ENCODE data around the gene SEPTIN5. TPM values are rescaled to one million over a fixed set of nuclear protein-coding genes. Genes with fewer than 3 reads are reported as not detected.

The SEPTIN5 gene
- total RNA-seq, 1 experiment from 2014 or later = 22.4 TPM

GRCh38 chr22:19739911-19740449, 25.7 kb downstream of the SEPTIN5 start (continued):
- TF ChIP-seq CREB1 (CRISPR knock-in tag; IDR thresholded peaks at IDR 0.05) (no peak), PRRX2 (CRISPR knock-in tag; IDR thresholded peaks at IDR 0.05) (no peak), NR3C1 (CRISPR knock-in tag; conservative IDR thresholded peaks at IDR 0.05; ENCODE audit: low read depth) (no peak)

GRCh38 chr22:19740586-19740985, 26.3 kb downstream of the SEPTIN5 start:
- ChIA-PET CTCF (interaction anchor here (0.7 to 3.0 kb wide), 8 partner anchors 10 to 213 kb away, joined by 3 to 28 read pairs (median 4); partner anchors contain the start of gene GP1BB), POLR2A (no interaction called here)
- 0 out of 2 replicates have a peak, but pooled peaks cover 2% of the 10 kb centered on the region for H3K4me1 Mint-ChIP-seq

GRCh38 chr22:19741053-19741452, 26.8 kb downstream of the SEPTIN5 start:
- H3K9me3 Mint-ChIP-seq = no peaks in the 10 kb centered on the region
- DNase-seq (ENCODE audit: low spot score) = no peak
- CTCF ChIA-PET = interaction anchor here (0.7 to 3.0 kb wide), 9 partner anchors 9 to 213 kb away, joined by 3 to 28 read pairs (median 4); partner anchors contain the start of gene GP1BB
- no peak overlapping the region for H3K4me3 Mint-ChIP-seq
- 0 out of 2 replicates have a peak, but pooled peaks cover 2% of the 10 kb centered on the region for H3K4me1 Mint-ChIP-seq
- H3K27ac Mint-ChIP-seq = no peak overlapping the region
- POLR2A ChIA-PET = no interaction called here
- no peaks in the 10 kb centered on the region for H3K27me3 Mint-ChIP-seq (ENCODE audit: low read depth)
- no peaks in the 10 kb centered on the region for H3K36me3 Mint-ChIP-seq
- no peak for ATAC-seq
- TF ChIP-seq TCF7 (CRISPR knock-in tag; IDR thresholded peaks at IDR 0.05; ENCODE audit: low read depth) = no peak
- TF ChIP-seq ETV6 (CRISPR knock-in tag; IDR thresholded peaks at IDR 0.05) = no peak
- TF ChIP-seq ZNF121 (CRISPR knock-in tag; IDR thresholded peaks at IDR 0.05) = 0 out of 2 replicates have a peak, but pooled peaks have one; percentile 73

More at GRCh38 chr22:19740586-19740985, 26.3 kb downstream of the SEPTIN5 start:
- H3K4me3 Mint-ChIP-seq = no peak overlapping the region
- DNase-seq (ENCODE audit: low spot score) = no peak
- TF ChIP-seq AR (CRISPR knock-in tag; IDR thresholded peaks at IDR 0.05) (no peak), TEAD4 (CRISPR knock-in tag; IDR thresholded peaks at IDR 0.05) (no peak), ZNF425 (CRISPR knock-in tag; conservative IDR thresholded peaks at IDR 0.05) (no peak), ZNF423 (CRISPR knock-in tag; IDR thresholded peaks at IDR 0.05) (no peak), ELF4 (CRISPR knock-in tag; IDR thresholded peaks at IDR 0.05; ENCODE audit: low read depth) (no peak)
- no peak for ATAC-seq
- no peaks in the 10 kb centered on the region for H3K36me3 Mint-ChIP-seq
- H3K9me3 Mint-ChIP-seq = no peaks in the 10 kb centered on the region
- H3K27ac Mint-ChIP-seq = no peak overlapping the region
- H3K27me3 Mint-ChIP-seq (ENCODE audit: low read depth) = no peaks in the 10 kb centered on the region

- H3K36me3 Mint-ChIP-seq = no peaks in the 10 kb centered on the region
- no peaks in the 10 kb centered on the region for H3K27me3 Mint-ChIP-seq (ENCODE audit: low read depth)
- TF ChIP-seq TP53 (CRISPR knock-in tag; IDR thresholded peaks at IDR 0.05) (no peak), NFE2L1 (CRISPR knock-in tag; IDR thresholded peaks at IDR 0.05) (no peak), ATF2 (CRISPR knock-in tag; IDR thresholded peaks at IDR 0.05; ENCODE audit: borderline replicate concordance, low read depth) (no peak), MAX (CRISPR knock-in tag; IDR thresholded peaks at IDR 0.05) (no peak), ZNF512 (CRISPR knock-in tag; IDR thresholded peaks at IDR 0.05; ENCODE audit: borderline replicate concordance) (no peak), EMX1 (CRISPR knock-in tag; IDR thresholded peaks at IDR 0.05) (no peak), NFYB (CRISPR knock-in tag; conservative IDR thresholded peaks at IDR 0.05; ENCODE audit: low read depth) (no peak), TCF7 (CRISPR knock-in tag; IDR thresholded peaks at IDR 0.05; ENCODE audit: low read depth) (no peak), ZNF317 (CRISPR knock-in tag; IDR thresholded peaks at IDR 0.05; ENCODE audit: borderline replicate concordance, low read depth) (no peak), NR3C1 (CRISPR knock-in tag; conservative IDR thresholded peaks at IDR 0.05; ENCODE audit: low read depth) (no peak), ATF1 (CRISPR knock-in tag; IDR thresholded peaks at IDR 0.05) (no peak)
- H3K9me3 Mint-ChIP-seq = no peaks in the 10 kb centered on the region
- ATAC-seq = no peak
- H3K27ac Mint-ChIP-seq = no peak overlapping the region
- no peak overlapping the region for H3K4me3 Mint-ChIP-seq
- ChIA-PET CTCF (interaction anchor here (1.0 to 3.0 kb wide), 7 partner anchors 10 to 168 kb away, joined by 3 to 28 read pairs (median 4); partner anchors contain the start of gene GP1BB), POLR2A (no interaction called here)
- DNase-seq (ENCODE audit: low spot score) = no peak
- 0 out of 2 replicates have a peak, but pooled peaks cover 2% of the 10 kb centered on the region for H3K4me1 Mint-ChIP-seq
Observed at GRCh38 chr22:19742160-19743066, 28.1 kb downstream of the SEPTIN5 start.

All from WTC11 (cell line).